ENCODE measurements around the gene LRRC7. TPM values are rescaled to one million over a fixed set of nuclear protein-coding genes. Genes with fewer than 3 reads are reported as not detected.

LRRC7 gene
- total and polyA plus RNA-seq, 2 of the 8 experiments (the other 6 are each of a cell fraction or from before 2014, with no cell fraction given), result 0.03 to 0.17 TPM

DNA sequence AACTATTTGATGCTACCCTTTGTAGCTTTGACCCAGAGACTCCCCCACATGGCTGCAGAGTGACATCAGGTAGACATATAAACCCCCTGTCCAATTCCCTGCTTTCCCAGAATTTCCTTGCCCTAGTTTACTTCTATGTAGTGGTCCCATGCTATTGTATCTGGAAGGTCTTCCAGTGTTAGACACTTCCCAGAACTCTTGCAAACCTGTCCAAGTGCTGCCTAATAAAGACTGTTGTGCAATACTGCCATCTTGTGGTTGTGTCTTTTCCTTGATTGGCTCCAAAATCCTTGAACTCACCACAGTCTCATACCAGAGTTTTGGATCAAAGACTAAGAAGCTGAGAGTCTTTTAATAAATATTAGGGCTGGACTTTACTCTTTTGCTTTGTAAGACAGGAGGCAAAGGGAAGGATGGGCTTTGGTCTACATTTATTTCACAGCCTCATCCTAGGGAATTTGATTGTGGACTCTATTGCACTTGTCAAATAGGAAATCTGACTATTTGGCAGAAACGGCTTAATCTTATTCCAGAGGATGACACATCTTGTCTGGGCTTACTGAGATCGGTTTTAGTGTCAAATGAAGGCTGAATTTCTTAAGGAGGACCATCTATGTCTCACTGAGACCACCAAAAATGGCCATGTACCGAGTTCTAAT, 169.9 kb downstream of the LRRC7 start (continued):
- TF ChIP-seq TAF7 (optimal IDR thresholded peaks at IDR 0.05; ENCODE audit: borderline replicate concordance, low read depth, low read length) (peak; percentile 53), SRF (IDR thresholded peaks at IDR 0.05; ENCODE audit: low read depth, low read length) (no peak), SP1 (IDR thresholded peaks at IDR 0.05; ENCODE audit: low read depth, low read length) (no peak), RXRA (IDR thresholded peaks at IDR 0.05; ENCODE audit: insufficient read depth, low read depth, low read length) (no peak), CHD1 (IDR thresholded peaks at IDR 0.05; ENCODE audit: low read depth, low read length) (no peak), BCL11A (IDR thresholded peaks at IDR 0.05; ENCODE audit: low read depth in 2 of 2, low read length in 2 of 2) (no peak), RAD21 (IDR thresholded peaks at IDR 0.05 in 1 of 2, conservative IDR thresholded peaks at IDR 0.05 in 1 of 2; ENCODE audit: low read depth in 2 of 2, low read length in 2 of 2) (peak; percentile 96 to 97), BACH1 (IDR thresholded peaks at IDR 0.05; ENCODE audit: low read length) (no peak), KDM4A (IDR thresholded peaks at IDR 0.05; ENCODE audit: low read depth, low read length, severe bottlenecking) (no peak), PHF8 (conservative IDR thresholded peaks at IDR 0.05; ENCODE audit: low read depth, low read length) (no peak), EZH2 (IDR thresholded peaks at IDR 0.05; ENCODE audit: low read depth, low read length, severe bottlenecking) (no peak), SUZ12 (IDR thresholded peaks at IDR 0.05; ENCODE audit: low read length) (no peak), SP4 (IDR thresholded peaks at IDR 0.05; ENCODE audit: low read length) (no peak), POLR2A (IDR thresholded peaks at IDR 0.05; ENCODE audit: control extremely low read depth in 1 of 2, low read depth in 2 of 2, low read length in 2 of 2) (no peak), POU5F1 (IDR thresholded peaks at IDR 0.05; ENCODE audit: low read depth, low read length) (0 out of 2 replicates have a peak, but pooled peaks have one; percentile 17), CHD2 (IDR thresholded peaks at IDR 0.05; ENCODE audit: low read length) (no peak), BRCA1 (IDR thresholded peaks at IDR 0.05; ENCODE audit: low read depth, low read length) (no peak), TAF1 (IDR thresholded peaks at IDR 0.05; ENCODE audit: low read depth, low read length) (no peak)
- TF ChIP-seq, protein P1, sequence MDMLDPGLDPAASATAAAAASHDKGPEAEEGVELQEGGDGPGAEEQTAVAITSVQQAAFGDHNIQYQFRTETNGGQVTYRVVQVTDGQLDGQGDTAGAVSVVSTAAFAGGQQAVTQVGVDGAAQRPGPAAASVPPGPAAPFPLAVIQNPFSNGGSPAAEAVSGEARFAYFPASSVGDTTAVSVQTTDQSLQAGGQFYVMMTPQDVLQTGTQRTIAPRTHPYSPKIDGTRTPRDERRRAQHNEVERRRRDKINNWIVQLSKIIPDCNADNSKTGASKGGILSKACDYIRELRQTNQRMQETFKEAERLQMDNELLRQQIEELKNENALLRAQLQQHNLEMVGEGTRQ (IDR thresholded peaks at IDR 0.05; ENCODE audit: low read length), result no peak
- TF ChIP-seq, protein P2, sequence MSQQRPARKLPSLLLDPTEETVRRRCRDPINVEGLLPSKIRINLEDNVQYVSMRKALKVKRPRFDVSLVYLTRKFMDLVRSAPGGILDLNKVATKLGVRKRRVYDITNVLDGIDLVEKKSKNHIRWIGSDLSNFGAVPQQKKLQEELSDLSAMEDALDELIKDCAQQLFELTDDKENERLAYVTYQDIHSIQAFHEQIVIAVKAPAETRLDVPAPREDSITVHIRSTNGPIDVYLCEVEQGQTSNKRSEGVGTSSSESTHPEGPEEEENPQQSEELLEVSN (IDR thresholded peaks at IDR 0.05), result no peak
- TF ChIP-seq, protein P3, sequence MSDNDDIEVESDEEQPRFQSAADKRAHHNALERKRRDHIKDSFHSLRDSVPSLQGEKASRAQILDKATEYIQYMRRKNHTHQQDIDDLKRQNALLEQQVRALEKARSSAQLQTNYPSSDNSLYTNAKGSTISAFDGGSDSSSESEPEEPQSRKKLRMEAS (IDR thresholded peaks at IDR 0.05), result no peak
- TF ChIP-seq, protein P4, sequence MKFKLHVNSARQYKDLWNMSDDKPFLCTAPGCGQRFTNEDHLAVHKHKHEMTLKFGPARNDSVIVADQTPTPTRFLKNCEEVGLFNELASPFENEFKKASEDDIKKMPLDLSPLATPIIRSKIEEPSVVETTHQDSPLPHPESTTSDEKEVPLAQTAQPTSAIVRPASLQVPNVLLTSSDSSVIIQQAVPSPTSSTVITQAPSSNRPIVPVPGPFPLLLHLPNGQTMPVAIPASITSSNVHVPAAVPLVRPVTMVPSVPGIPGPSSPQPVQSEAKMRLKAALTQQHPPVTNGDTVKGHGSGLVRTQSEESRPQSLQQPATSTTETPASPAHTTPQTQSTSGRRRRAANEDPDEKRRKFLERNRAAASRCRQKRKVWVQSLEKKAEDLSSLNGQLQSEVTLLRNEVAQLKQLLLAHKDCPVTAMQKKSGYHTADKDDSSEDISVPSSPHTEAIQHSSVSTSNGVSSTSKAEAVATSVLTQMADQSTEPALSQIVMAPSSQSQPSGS (IDR thresholded peaks at IDR 0.05; ENCODE audit: low read length), result no peak
